Smooth muscle cell of the brain vasculature (primary cell): Measurements from ENCODE around the gene GCG.

Experiments
- DNase-seq: peaks from one replicate; pipeline ENCODE4 v3.0.0-alpha.2; 2012; ENCODE audit warnings: low read depth, low spot score

The GCG gene

GRCh38 chr2:162152147-162152546 is at the start of gene GCG:
Gene GCG, minus strand, starts transcription at chr2:162152247. Its CDS starts 3,069 bp downstream, at chr2:162149178.
- DNase-seq: no peak

GRCh38 chr2:162200636-162201035 is 48.6 kb upstream of the GCG start:
- no peak for DNase-seq

- DNase-seq: no peak
These were observed 47.9 kb upstream of the GCG start for GRCh38 chr2:162199913-162200312.

GRCh38 chr2:162198239-162198638 is 46.2 kb upstream of the GCG start:
- DNase-seq: no peak

- DNase-seq: no peak
These were observed 45.2 kb upstream of the GCG start for GRCh38 chr2:162197069-162197825.

- no peak for DNase-seq
These were observed 44.6 kb upstream of the GCG start for GRCh38 chr2:162196638-162197037.

- DNase-seq: no peak
These were observed 36.4 kb upstream of the GCG start for GRCh38 chr2:162188451-162188850.

- no peak for DNase-seq
These were observed 33.6 kb upstream of the GCG start for GRCh38 chr2:162185541-162186232.

- no peak for DNase-seq
These were observed 32.9 kb upstream of the GCG start for GRCh38 chr2:162184821-162185450.

GRCh38 chr2:162184359-162184758 is 32.3 kb upstream of the GCG start:
- DNase-seq: no peak

- DNase-seq: no peak
These were observed 30.3 kb upstream of the GCG start for GRCh38 chr2:162182395-162182794.

GRCh38 chr2:162177301-162177700 is 25.3 kb upstream of the GCG start:
- DNase-seq: no peak

GRCh38 chr2:162175714-162176113 is 23.7 kb upstream of the GCG start:
- DNase-seq: no peak

GRCh38 chr2:162174746-162175145 is 22.7 kb upstream of the GCG start:
- no peak for DNase-seq

GRCh38 chr2:162172802-162173370 is 20.8 kb upstream of the GCG start:
- DNase-seq: no peak

- DNase-seq: no peak
These were observed 14.7 kb upstream of the GCG start for GRCh38 chr2:162166745-162167144.

- DNase-seq: no peak
These were observed 14.1 kb upstream of the GCG start for GRCh38 chr2:162166174-162166573.

GRCh38 chr2:162164802-162165201 is 12.8 kb upstream of the GCG start:
- no peak for DNase-seq

GRCh38 chr2:162159446-162159845 is 7.4 kb upstream of the GCG start:
- no peak for DNase-seq

GRCh38 chr2:162156149-162156548 is 4.1 kb upstream of the GCG start:
- no peak for DNase-seq

- no peak for DNase-seq
These were observed 3.0 kb upstream of the GCG start for GRCh38 chr2:162155093-162155492.

GRCh38 chr2:162153608-162154224 is 1.7 kb upstream of the GCG start:
- peak; percentile 41 for DNase-seq
